CD4-positive, alpha-beta T cell treated with Interleukin-17A for 4 hours (primary cell): ENCODE measurements around the gene PLVAP.

Experiments used
- DNase-seq: peaks from one replicate; pipeline ENCODE4 v3.0.0-alpha.2; 2020; ENCODE audit warnings: mixed read lengths

PLVAP gene

DNA sequence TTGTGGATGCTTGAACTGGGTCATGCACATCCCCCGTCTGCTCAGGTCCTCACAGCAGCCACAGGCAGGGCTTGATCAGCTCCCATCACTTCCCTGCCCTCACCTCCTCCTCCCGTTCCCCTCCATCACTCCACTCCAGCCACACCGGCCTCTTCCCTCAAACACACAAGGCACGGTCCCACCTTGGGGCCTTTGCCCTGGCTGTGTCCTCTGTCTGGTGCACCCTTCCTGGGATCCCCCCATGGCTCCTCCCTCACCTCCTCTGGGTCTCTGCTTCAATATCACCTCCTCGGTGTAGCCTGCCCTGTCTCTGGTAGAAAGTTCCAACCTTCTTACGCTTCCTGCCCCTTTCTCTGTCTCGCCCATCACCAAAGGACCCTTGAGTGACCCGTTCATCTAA, 23.8 kb downstream of the PLVAP start:
- no peak for DNase-seq

DNA sequence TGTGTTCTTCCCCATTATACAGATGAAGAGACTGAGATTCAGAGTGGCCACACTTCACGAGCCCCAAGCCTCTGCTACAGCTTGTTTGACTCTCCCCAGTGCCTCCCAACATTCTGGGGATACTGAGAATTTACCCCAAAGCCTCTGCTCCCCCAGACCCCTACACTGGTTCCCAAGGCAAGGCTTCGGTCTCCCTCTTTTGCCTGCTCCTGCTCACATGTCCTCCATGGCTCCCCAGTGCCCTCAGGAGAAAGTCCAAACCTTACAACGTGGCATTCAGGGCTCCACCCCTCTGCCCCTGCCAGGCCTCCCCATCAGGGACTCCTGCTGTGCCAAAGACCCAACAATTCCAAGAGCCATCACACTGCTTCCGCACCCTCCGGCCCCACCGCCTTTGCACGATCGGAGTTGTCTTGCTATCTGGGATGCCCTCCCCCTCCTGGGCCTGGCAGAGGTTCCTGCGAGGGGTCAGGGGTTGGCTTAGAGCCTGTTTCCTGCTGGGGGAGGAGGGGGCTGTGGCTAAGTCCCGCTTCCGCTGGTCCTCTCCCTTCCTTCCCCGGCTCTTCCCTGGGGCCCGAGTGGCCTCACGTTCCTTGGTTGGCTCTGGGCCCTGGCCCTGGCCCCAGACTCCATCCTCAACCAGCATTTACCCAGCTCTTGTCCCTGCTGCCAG, 24.4 kb downstream of the PLVAP start:
- no peak for DNase-seq

DNA sequence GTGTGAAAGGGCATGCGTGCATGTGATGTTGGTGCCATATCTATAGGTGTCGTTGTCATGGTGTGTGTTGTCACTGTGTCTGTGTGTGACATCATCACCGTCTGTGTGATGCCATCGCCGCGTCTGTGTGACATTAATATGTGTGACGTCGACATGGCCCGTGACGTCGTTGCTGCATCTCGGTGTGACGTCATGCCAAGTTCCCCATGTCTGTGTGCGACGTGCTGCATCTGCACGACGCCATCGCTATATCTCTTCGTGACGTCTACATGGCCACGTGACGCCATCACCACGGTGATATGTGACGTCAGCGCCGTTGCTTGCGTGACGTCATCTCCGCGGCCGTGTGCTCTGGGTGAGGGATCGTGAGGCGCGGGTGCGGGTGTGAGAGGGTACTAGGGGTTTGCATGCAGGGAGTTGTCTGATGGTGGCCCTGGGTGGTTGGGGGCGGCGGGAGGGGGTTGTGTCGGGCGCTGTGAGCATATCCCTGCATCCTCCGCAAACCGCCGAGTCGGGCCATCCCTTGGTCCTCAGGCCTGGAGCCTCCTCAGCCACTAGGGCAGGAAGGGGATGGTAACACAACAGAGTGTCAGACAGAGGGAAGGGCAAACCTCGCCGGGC, 25.2 kb downstream of the PLVAP start:
- DNase-seq, result no peak

DNA sequence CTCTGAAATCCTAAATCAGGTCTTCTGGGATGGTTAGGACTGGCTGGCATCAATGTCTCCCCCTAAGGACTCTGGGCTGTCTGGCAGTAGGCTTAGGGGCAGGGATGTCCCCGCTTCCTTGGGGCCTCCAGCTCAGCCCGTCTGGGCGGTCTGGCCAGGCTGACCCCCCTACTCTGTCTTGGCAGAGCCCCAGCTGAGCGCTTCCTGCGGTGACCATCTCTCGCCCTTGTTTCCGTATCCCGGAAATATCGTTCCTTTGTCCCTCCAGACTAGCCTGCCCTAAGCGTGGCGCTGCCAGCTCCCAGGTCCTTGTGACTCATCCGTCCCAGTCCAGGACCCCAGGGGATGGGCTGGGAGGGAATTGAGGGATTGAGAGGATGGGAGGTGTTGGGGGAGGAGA, 28.4 kb downstream of the PLVAP start:
- no peak for DNase-seq

DNA sequence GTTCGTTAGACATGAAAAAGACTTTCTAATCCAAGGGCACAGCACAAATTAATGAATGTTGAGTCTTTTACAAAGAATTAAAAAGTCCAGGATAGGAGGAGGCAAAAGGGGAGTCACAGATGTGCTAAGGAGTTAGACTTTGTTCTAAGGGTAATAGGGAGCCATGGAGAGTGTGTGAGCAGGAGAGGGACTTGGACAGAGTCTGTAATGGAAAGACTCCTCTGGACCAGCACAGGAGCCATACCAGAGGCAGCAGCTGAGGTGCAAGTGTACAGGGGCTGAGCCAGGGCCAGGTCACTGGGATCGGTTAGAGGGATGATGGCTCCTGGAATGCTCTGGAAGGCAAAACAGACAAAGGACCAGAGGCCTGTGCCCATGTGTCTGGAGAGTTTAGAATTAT, 29.3 kb downstream of the PLVAP start:
- DNase-seq, result no peak

DNA sequence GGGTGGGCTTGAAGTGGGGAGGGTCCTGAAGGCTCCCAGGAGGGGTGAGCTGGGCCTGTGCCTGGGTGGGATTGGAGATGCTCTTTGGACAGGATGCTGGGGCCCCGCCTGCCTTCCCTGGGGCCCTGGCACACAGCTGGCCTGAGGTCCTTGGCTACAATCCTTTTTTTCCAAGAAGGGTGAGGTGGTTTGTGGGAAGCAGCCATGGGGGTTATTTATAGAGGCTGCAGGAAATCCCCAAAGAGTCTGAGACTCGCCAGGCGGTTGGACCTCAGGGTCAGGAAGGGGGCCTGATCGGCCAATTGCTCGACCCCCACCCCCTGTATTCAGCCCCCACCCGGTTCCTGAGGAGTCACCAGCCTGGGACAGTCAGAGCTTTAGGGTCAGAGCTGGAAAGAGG, 29.8 kb downstream of the PLVAP start:
- no peak for DNase-seq

DNA sequence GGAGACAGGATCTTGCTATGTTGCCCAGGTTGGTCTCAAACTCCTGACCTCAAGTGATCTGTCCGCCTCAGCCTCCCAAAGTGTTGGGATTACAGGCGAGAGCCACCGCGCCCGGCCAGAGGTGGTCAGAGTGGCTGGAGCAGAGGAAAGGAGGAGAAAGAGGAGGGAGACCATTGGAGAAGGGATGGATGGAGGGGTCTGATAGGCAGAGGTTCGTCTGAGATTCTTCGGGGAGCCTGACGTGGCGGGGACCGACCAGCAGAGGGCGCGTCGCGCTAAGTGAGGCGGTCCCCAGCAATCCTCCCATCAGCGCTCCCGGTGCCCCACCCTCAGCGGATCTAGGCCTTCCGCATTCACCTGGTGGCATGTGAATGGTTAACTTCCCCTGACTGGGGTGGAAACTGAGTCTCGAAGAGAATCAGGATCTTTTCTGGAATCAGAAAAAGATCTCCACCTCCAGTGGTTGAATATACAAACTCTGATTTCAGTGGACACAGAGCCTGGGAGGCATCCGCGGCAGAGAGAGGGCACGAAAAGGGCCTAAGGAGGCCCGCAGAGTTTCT, 31.0 kb downstream of the PLVAP start:
- DNase-seq, result peak; percentile 87

DNA sequence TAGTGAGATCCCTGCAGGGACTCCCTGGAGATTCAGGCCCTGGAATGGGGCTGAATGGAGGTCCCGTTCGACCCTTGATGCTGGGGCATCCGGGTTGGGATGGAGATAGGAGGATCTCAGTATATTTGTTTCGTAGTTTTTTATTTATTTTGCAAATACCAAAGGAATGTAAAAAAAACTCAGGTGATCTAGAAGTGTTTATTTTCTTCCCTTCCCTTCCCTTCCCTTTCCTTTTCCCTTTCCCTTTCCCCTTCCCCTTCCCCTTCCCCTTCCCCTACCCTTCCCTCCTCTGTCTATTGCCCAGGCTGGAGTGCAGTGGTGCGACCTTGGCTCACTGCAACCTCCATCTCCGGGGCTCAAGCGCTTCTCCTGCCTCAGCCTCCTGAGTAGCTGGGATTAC, 35.3 kb downstream of the PLVAP start:
- DNase-seq, result no peak

DNA sequence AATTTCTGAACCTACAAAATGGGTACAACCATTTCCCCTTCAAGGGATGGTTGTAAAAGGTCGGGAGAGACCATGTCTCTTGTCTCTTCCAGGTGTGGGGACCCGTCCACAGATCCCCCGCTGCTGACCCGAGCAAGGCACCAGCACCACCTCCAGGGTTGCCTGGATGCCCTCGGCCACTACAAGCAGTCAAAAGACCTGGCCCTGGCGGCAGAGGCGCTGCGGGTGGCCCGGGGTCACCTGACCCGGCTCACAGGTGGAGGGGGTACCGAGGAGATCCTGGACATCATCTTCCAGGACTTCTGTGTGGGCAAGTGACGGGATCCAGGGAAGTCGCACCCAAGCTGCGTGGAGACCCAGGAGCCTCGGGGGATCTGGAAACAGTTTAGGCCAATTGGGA, 35.8 kb downstream of the PLVAP start:
- no peak for DNase-seq

DNA sequence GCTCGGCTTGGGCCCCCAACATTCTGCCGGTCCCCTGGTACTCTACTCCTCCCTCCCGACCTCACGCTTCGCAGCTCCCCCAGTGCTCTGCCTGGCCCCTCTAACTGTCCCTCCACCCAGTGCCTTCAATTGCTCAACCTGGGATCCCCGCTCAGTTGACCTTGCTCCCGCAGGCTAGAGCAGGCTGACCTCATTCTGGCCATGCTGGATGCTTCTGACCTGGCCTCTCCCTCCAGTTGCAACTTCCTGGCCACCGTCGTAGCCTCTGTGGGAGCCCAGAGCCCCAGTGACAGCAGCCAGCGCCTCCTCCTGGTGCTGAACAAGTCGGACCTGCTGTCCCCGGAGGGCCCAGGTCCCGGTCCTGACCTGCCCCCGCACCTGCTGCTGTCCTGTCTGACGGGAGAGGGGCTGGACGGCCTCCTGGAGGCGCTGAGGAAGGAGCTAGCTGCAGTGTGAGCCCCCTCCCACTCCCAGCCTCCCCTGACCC, 36.2 kb downstream of the PLVAP start:
- DNase-seq, result no peak

DNA sequence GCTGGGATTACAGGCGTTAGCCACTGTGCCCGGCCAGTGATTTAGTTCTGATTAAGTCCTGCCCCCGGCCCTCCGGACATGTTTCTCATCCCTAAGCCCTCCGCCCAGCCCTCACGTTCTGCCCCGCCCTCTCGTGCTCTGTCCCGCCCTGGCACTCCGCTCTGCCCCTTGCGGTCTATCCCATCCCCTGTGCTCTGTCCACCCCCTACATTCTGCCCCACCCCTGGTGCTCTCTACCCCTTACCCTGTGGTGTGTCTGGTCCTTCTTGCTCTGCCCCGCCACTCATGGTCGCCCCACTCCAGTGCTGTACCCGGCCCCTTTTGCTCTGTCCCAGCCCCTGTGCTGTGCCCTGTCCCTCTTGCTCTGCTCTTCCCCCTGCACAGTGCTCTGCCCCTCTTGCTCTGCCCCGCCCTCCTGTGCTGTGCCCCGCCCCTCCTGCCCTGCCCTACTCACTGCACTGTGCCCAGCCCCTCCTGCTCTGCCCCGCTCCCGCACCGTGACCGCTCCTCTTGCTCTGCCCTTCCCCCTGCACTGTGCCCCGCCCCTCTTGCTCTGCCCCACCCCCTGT, 36.8 kb downstream of the PLVAP start:
- no peak for DNase-seq

DNA sequence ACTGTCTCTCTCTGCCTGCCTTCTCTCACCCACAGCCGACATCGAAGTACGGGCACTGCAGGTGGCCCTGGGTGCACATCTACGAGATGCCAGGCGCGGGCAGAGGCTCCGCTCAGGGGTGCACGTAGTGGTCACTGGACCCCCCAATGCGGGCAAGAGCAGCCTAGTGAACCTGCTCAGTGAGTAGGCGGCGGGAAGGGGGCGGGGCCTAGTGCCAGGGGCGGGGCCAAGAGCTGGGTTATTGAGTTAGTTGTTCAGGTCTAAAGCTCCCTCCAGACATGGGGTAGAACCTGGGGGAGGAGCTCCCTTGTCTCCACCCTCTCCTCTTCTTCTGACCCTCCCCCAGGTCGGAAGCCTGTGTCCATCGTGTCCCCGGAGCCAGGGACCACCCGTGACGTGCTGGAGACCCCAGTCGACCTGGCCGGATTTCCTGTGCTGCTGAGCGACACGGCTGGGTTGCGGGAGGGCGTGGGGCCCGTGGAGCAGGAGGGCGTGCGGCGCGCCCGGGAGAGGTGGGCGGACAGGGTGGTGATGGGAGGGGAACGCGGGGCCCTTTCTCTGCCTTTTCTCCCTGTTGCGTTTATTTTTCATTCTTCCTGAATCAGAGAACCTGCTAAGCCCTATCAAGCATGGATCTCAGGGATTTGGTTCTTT, 37.9 kb downstream of the PLVAP start:
- DNase-seq, result peak; percentile 50

DNA sequence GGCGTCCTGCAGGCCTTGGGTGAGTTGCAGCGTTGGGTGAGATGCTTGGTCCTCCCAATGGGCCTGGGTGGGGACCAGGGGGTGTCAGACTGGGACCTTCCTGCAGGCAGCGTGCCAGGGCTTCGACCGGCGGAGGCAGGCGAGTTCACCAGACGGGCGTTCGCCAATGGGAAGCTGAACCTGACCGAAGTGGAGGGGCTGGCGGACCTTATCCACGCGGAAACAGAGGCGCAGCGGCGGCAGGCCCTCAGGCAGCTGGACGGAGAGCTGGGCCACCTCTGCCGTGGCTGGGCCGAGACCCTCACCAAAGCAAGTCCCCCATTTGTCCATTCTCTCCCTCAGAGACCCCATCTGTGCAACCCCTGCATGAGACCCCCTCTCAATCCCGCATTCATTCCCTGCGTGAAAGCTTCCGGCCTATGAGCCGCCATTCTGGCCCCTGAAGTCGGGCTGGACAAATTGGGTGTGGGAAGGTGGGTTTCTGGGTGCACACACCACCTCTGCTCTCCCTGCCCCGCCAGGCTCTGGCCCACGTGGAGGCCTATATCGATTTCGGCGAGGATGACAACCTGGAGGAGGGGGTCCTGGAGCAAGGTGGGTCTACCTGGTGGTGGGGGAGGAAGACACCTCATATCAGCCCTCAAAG, 38.6 kb downstream of the PLVAP start:
- no peak for DNase-seq

DNA sequence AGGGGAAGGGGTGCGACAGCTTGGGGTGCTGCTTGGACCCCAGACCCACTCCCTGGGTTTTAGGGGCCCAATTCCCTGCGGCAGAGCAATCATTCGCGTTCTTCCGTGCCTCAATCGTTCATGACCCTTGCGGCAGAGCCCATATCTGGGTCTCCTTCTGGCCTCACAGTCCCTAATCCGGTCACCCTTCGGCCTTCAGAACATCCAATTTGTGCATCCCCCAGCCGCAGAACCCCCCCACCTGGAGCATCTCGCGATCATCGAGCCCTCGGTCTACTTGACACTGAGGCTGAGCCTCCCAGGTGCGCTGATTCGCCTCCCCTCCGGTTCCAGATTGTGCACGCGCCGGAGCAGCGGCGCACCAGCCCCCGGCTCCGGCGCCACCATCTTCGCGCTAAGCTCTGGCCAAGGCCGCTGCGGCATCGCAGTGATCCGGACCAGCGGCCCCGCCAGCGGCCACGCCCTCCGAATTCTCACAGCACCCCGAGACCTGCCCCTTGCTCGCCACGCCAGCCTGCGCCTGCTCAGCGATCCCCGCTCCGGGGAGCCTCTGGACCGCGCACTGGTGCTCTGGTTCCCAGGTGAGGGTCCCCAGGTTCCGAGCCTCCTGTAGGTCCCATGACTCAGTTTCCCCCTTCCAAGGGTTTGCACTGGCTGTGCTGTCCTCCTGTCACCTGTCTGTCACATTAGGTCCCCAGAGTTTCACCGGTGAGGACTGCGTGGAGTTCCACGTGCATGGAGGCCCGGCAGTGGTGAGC, 39.3 kb downstream of the PLVAP start:
- peak; percentile 46 for DNase-seq

DNA sequence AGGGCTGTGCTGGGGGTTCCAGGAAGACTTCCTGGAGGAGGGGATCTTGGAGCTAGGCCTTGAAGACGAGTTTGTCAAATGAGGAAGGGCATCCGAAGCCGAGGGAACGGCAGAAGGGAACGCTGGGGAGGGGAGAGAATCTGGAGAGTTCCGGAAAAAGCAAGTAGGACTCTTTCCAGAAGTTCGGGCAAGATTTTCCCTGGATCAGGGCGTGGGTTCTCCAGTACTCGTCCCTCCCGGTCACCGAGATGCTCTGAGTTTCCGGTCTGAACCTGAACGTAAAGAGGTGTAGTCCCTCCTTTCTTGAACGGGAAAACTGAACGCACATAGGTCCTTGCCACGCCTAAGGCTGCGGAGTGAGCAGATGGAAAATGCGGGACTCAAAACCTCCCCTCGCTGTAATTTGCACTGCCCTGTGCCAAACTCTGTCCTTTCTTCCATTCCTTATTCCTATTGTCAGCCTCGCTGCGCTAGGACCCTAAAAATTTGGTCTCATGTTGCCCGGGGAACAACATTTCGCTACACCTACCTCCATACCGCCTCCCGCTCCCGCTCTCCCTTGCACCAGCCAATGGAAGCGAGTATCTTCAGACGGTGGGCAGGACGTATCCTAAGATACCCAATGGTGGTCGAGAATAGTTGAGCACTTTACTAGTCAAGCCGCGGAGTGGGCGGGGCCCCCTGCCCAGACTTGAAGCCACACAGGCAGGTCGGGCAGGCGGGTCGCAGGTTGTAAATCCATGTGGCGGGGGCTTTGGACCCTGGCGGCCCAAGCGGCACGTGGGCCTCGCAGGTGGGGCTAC, 40.1 kb downstream of the PLVAP start, which contains the start of gene GTPBP3:
TSS of gene GTPBP3 (plus strand) at position 682 of the 803 bp plus-strand sequence. CDS start at position 741, 59 bp downstream.
- DNase-seq, result peak; percentile 98

DNA sequence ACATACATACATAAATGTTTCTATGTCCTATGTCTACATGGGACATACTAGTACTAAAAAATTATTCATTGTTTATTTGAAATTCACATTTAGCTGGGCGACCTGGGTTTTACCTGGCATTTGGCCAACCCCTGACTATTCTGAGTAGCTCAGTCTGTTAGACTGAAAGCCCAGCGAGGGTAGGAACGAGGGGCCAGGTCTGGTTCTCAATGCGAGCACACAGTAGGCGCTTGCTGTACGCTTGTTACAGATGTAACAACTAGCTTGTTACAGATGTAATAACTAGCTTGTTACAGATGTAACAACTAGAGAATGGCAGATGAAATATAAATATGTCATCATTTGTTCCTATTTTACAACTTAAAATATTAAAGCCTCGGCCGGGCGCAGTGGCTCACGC, 41.6 kb downstream of the PLVAP start:
- DNase-seq, result no peak

DNA sequence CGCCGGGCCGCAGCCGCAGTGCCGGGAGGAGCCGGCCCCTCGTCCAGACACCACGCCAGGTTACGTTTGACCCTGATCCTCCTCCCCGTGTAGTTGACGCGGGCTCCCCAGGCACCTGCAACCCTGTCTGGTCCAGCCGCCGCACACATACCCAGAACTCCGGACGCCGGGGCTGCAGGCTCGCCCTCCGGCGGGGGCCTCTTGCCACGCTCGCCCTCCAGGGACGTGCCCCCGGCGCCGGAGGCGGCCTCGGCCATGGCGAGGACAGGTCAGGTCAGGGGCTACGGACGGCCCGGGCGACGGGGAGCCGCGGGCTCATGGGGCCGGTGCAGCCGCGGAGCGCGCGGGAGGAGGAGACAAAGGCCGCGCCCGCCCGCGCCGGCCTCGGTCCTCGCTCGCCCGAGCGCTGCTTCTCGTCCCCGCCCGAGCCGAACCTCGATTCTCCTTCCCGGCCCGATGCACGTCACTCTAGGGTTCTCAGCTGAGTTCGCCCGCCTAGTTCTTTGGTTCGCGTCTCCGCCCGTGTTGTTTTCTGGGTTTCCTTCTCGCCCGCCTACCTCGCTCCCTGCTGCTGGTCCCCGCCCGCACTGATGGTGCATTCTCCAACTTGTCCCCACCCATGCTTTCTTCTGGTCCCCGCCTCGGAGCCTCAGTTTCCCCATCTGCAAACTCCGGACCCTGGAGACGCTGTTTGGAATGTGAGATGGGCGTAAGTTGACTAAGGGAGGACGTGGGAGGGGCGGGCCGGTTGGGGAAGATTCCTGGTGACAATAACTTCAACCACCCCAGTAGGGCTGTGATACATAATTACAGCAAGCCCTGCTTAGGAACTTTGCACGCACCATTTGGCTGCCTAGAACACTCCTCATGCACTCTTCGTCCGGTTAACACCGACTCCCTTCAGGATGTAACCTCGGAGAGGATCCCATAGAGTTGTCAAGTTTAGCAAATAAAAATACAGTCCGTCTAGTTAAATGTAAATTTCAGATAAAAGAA, 42.4 kb downstream of the PLVAP start, which contains the start of gene ANO8:
TSS of gene ANO8 (minus strand) at position 442 of the 996 bp plus-strand sequence. CDS start at position 257, 185 bp downstream.
- DNase-seq, result peak; percentile 95

DNA sequence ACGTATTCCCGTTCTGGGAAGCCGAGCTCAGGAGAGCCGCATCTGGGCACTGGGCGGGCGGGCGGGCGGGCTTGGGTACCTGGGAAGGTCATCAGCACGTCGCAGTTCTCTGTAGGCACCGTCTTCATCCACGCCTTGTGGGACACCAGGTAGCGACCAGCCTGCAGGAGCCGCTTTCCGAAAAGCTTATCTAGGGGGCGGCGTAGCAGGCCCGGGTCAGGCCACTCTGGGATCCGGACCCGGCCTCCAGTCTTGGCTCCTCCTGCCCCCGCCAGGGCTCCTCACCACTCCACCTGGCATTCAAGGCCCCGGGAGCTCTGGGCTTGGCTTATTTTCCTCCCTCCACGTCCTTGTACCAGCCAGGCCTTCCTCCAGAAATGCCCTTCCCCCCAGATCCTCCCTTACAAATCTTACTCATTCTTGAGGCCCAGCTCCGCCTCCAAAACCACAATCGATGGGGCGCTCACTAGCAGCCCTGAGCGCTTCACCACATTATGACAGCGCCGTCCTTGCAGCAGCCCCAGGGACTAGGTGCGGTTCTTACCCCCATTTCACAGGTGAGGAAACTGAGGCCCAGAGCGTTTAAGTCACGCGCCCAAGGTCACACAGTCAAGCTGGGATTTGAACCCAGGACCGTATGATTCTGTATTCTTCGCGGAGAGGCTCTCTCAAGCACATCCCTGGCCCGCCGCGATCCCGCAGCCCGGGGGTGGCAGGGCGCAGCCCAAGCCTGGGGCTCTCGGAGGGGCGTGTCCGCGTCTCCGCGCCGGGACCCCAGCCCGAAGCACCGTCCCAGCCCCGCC, 43.3 kb downstream of the PLVAP start:
- DNase-seq, result peak; percentile 89
